ENCODE data around the gene ALKBH3. TPM values are rescaled to one million over a fixed set of nuclear protein-coding genes. Genes with fewer than 3 reads are reported as not detected.

The ALKBH3 gene
- total and polyA plus RNA-seq, 4 donors, result 7.8 to 17.2 (median 13.8) TPM

DNA sequence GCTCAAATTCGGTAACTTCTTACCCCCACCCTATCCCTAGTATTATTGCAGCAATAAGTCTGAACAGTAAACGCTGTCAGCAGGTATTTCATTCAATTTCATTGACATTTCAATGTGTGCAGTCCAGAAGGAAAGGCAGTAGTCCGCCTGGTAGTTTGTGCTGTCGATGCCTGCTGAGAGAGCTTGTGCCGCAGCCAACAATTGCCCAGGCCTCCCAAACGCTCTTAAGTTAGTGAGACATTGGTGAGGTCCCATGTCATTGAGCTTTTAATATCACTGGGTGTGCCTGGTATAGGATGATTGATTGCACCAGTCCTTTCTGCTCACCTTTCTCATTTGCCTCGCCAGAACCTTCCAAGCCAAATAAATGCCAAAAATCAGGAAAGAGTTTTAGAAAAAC is 28.1 kb downstream of the ALKBH3 start:
- no peak for TF ChIP-seq SP1 (IDR thresholded peaks at IDR 0.05)
- no peak for TF ChIP-seq JUND (IDR thresholded peaks at IDR 0.05)
- no peak for TF ChIP-seq RAD21 (IDR thresholded peaks at IDR 0.05)
- no peak for TF ChIP-seq TAF1 (conservative IDR thresholded peaks at IDR 0.05)
- no peak for TF ChIP-seq FOXA1 (IDR thresholded peaks at IDR 0.05)
- TF ChIP-seq, protein P1, sequence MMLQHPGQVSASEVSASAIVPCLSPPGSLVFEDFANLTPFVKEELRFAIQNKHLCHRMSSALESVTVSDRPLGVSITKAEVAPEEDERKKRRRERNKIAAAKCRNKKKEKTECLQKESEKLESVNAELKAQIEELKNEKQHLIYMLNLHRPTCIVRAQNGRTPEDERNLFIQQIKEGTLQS (IDR thresholded peaks at IDR 0.05), result no peak
- TF ChIP-seq, protein P2, sequence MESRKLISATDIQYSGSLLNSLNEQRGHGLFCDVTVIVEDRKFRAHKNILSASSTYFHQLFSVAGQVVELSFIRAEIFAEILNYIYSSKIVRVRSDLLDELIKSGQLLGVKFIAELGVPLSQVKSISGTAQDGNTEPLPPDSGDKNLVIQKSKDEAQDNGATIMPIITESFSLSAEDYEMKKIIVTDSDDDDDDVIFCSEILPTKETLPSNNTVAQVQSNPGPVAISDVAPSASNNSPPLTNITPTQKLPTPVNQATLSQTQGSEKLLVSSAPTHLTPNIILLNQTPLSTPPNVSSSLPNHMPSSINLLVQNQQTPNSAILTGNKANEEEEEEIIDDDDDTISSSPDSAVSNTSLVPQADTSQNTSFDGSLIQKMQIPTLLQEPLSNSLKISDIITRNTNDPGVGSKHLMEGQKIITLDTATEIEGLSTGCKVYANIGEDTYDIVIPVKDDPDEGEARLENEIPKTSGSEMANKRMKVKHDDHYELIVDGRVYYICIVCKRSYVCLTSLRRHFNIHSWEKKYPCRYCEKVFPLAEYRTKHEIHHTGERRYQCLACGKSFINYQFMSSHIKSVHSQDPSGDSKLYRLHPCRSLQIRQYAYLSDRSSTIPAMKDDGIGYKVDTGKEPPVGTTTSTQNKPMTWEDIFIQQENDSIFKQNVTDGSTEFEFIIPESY (IDR thresholded peaks at IDR 0.05), result no peak
- TF ChIP-seq NR2F2 (IDR thresholded peaks at IDR 0.05), result no peak
- no peak for TF ChIP-seq MAX (IDR thresholded peaks at IDR 0.05)
- Histone ChIP-seq H3K27me3 (ENCODE audit: control insufficient read depth in 4 of 4, insufficient read depth in 4 of 4, low read length in 3 of 4) (no peaks in the 10 kb centered on the region), H3K9ac (ENCODE audit: low read depth in 1 of 2, low read length in 2 of 2) (no peak overlapping the region), H3K27ac (ENCODE audit: low read depth in 1 of 2, low read length in 2 of 2) (no peak overlapping the region), H3K4me1 (ENCODE audit: control insufficient read depth in 4 of 4, insufficient read depth in 4 of 4, low read length in 3 of 4) (no peaks in the 10 kb centered on the region), H3K4me3 (ENCODE audit: low read depth in 1 of 3, low read length in 3 of 3) (no peak overlapping the region), H3K9me3 (ENCODE audit: control insufficient read depth in 4 of 4, low read length in 3 of 4) (no peaks in the 10 kb centered on the region), H3K36me3 (ENCODE audit: control insufficient read depth in 4 of 4, insufficient read depth in 3 of 4, low read depth in 1 of 4, low read length in 3 of 4) (peaks cover 0 to 21% (median 11%) of the 10 kb centered on the region in 4 donors)
- no peak for DNase-seq (ENCODE audit: low spot score)
- 95% methylated on average over 7 of the region's 7 CpGs for WGBS

DNA sequence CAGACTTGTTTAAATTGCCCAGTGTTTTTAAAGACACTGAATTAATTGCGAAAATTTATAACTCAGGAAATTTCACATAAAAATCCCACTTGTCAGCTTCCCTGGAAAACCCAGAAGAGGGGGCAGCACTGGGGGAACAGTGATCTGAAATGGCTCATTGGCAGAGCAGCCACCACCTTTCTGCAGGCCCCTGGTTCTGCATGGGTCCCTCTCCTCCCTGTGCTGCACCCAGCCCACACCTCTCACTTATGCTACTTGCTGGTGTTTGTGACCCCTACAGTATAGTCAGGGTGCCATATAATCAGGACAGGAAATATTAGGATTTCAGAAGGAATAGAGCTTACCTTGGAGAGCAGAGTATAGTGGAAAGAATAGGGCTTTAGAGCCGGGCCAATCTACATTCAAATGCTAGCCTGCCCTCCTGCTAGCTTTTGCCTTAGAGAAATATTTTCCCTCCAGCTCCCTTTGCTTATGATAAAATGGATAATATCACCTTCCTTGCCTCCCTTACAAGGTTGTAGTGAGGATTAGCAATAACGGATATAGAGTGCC is 33.3 kb downstream of the ALKBH3 start:
- 78% methylated on average over 3 of the region's 3 CpGs for WGBS
- Histone ChIP-seq H3K4me3 (ENCODE audit: low read depth in 1 of 3, low read length in 3 of 3) (no peak overlapping the region), H3K4me1 (ENCODE audit: control insufficient read depth in 4 of 4, insufficient read depth in 4 of 4, low read length in 3 of 4) (no peaks in the 10 kb centered on the region), H3K9ac (ENCODE audit: low read depth in 1 of 2, low read length in 2 of 2) (no peak overlapping the region), H3K9me3 (ENCODE audit: control insufficient read depth in 4 of 4, low read length in 3 of 4) (no peaks in the 10 kb centered on the region), H3K36me3 (ENCODE audit: control insufficient read depth in 4 of 4, insufficient read depth in 3 of 4, low read depth in 1 of 4, low read length in 3 of 4) (peaks cover 0 to 19% (median 10%) of the 10 kb centered on the region in 4 donors), H3K27me3 (ENCODE audit: control insufficient read depth in 4 of 4, insufficient read depth in 4 of 4, low read length in 3 of 4) (no peaks in the 10 kb centered on the region), H3K27ac (ENCODE audit: low read depth in 1 of 2, low read length in 2 of 2) (peak overlapping the region in 1 of 2 donors; percentile 36)
- no peak for TF ChIP-seq HNF4G (IDR thresholded peaks at IDR 0.05)
- no peak for TF ChIP-seq MAX (IDR thresholded peaks at IDR 0.05)
- TF ChIP-seq, protein P2 (IDR thresholded peaks at IDR 0.05), result no peak
- no peak for TF ChIP-seq YY1 (IDR thresholded peaks at IDR 0.05)
- TF ChIP-seq, protein P3, sequence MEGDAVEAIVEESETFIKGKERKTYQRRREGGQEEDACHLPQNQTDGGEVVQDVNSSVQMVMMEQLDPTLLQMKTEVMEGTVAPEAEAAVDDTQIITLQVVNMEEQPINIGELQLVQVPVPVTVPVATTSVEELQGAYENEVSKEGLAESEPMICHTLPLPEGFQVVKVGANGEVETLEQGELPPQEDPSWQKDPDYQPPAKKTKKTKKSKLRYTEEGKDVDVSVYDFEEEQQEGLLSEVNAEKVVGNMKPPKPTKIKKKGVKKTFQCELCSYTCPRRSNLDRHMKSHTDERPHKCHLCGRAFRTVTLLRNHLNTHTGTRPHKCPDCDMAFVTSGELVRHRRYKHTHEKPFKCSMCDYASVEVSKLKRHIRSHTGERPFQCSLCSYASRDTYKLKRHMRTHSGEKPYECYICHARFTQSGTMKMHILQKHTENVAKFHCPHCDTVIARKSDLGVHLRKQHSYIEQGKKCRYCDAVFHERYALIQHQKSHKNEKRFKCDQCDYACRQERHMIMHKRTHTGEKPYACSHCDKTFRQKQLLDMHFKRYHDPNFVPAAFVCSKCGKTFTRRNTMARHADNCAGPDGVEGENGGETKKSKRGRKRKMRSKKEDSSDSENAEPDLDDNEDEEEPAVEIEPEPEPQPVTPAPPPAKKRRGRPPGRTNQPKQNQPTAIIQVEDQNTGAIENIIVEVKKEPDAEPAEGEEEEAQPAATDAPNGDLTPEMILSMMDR (IDR thresholded peaks at IDR 0.05; ENCODE audit: low read depth, low read length, missing input control), result no peak
- no peak for TF ChIP-seq EGR1 (IDR thresholded peaks at IDR 0.05; ENCODE audit: low read depth in 2 of 2)
- no peak for DNase-seq (ENCODE audit: low spot score)
